K562 (cell line): Measurements from ENCODE around the gene NAA15. TPM values are rescaled to one million over a fixed set of nuclear protein-coding genes. Genes with fewer than 3 reads are reported as not detected.
A peak's percentile ranks its signal among the peaks of the same experiment; 100 is the strongest.

ENCODE experiments used
- CBFA2T2 ChIP-seq: fragments of 450-650 bp; conservative IDR thresholded peaks from 2 replicates; pipeline ENCODE4 v1.6.1; 2017; ENCODE audit warnings: mild to moderate bottlenecking
- FOXJ3 ChIP-seq: sonication (generic); formaldehyde crosslinking; IDR thresholded peaks from 2 replicates; pipeline ENCODE4 v1.4.0; 2020; ENCODE audit warnings: mild to moderate bottlenecking, missing genetic modification reagents
- HMGN3 ChIP-seq: IDR thresholded peaks from 2 replicates; pipeline ENCODE4 v1.6.1; 2011; ENCODE audit warnings: borderline replicate concordance, low read depth, mild to moderate bottlenecking, mixed read lengths, low read length; ENCODE audit not compliant: insufficient read length; ENCODE audit errors: extremely low read depth
- POLR2AphosphoS5 ChIP-seq: IDR thresholded peaks from 2 replicates; pipeline ENCODE4 v1.6.1; 2011; ENCODE audit warnings: mild to moderate bottlenecking, low read depth, low read length, moderate library complexity; ENCODE audit not compliant: control insufficient read depth, insufficient read depth
- RBFOX2 ChIP-seq: fragments of 200-400 bp; formaldehyde crosslinking; IDR thresholded peaks from 2 replicates; pipeline ENCODE4 v1.6.1; 2017; ENCODE audit warnings: low read depth, mild to moderate bottlenecking, low read length, moderate library complexity
- SP1 ChIP-seq: sonication (generic); formaldehyde crosslinking; IDR thresholded peaks from 2 replicates; pipeline ENCODE4 v1.8.1; 2022; ENCODE audit warnings: mild to moderate bottlenecking, missing genetic modification reagents
- SUPT5H ChIP-seq: fragments of 450-650 bp; IDR thresholded peaks from 2 replicates; pipeline ENCODE4 v1.6.1; 2016
- TBP ChIP-seq: optimal IDR thresholded peaks from 2 replicates; pipeline ENCODE3; 2011; ENCODE audit warnings: low read depth, low read length, improper control_type of control experiment
- TGIF2 ChIP-seq: sonication (generic); formaldehyde crosslinking; IDR thresholded peaks from 2 replicates; pipeline ENCODE4 v1.8.1; 2022; ENCODE audit warnings: mild to moderate bottlenecking, missing genetic modification reagents, moderate library complexity
- ZC3H8 ChIP-seq: fragments of 450-650 bp; IDR thresholded peaks from 2 replicates; pipeline ENCODE4 v1.6.1; 2017
- ZKSCAN3 ChIP-seq: fragments of 250-450 bp; sonication (Bioruptor Pico); IDR thresholded peaks from 2 replicates; pipeline ENCODE4 v1.4.0; 2020
- ZNF217 ChIP-seq: sonication (generic); formaldehyde crosslinking; IDR thresholded peaks from 2 replicates; pipeline ENCODE4 v1.8.0; 2022; ENCODE audit warnings: mild to moderate bottlenecking, missing genetic modification reagents
- ZNF263 ChIP-seq: sonication (generic); formaldehyde crosslinking; IDR thresholded peaks from 2 replicates; pipeline ENCODE4 v1.8.0; 2022; ENCODE audit warnings: mild to moderate bottlenecking, missing genetic modification reagents, borderline replicate concordance
- ZNF507 ChIP-seq: conservative IDR thresholded peaks from 2 replicates; pipeline ENCODE4 v1.6.1; 2017; ENCODE audit warnings: missing genetic modification characterization, missing compliant biosample characterization
- polyA plus RNA-seq, 8 experiments: library from polyadenylated mRNA; depleted of rRNA in 4 of 8; stranded (reverse) in 5 of 8; unstranded in 3 of 8; fragments of >200 nt; fragmentation: Nextera tagmentation in 2 of 8; fragmentation: Illumina TruSeq in 1 of 8; extraction: Ambion mirVana in 2 of 8; extraction: Trizol in 1 of 8; gene quantifications; 2 replicates each; pipeline versions ENCODE4 v1.2.1 to v1.2.3, GENCODE V29; 2011 to 2014; ENCODE audit warnings: inconsistent platforms in 1 of 8, missing spikeins in 1 of 8
- total RNA-seq, 7 experiments: library from RNA; depleted of rRNA in 6 of 7; stranded (reverse); fragments of >200 nt in 6 of 7; fragmentation: Illumina TruSeq in 2 of 7; extraction: Trizol in 2 of 7; gene quantifications; 2 replicates each; pipeline versions ENCODE4 v1.2.1 to v1.2.3, GENCODE V29; 2011 to 2021; ENCODE audit warnings: low replicate concordance in 1 of 7
- TF ChIP-seq, protein P1 (sequence below): conservative IDR thresholded peaks from 2 replicates; pipeline ENCODE4 v1.6.1; 2011; ENCODE audit warnings: low read depth, mild to moderate bottlenecking, low read length; ENCODE audit not compliant: control insufficient read depth
- TF ChIP-seq, protein P2 (sequence below), 3 experiments: IDR thresholded peaks in 2 of 3; conservative IDR thresholded peaks in 1 of 3; 2 replicates each; pipeline ENCODE4 v1.5.1; 2011 to 2012; ENCODE audit warnings: low read length in 3 of 3, mild to moderate bottlenecking in 3 of 3, control low read depth in 2 of 3, improper control_type of control experiment in 1 of 3, inconsistent platforms in 1 of 3, low read depth in 1 of 3, mixed read lengths in 1 of 3, moderate library complexity in 1 of 3; ENCODE audit not compliant: insufficient read depth in 2 of 3
- TF ChIP-seq, protein P3 (sequence below): sonication (generic); formaldehyde crosslinking; IDR thresholded peaks from 2 replicates; pipeline ENCODE4 v1.8.1; 2023; ENCODE audit warnings: mild to moderate bottlenecking, missing genetic modification reagents

NAA15 gene
- total and polyA plus RNA-seq, 9 of the 15 experiments (the other 6 are each of a cell fraction or from before 2014, with no cell fraction given) = 37.8 to 117 (median 63.2) TPM

DNA sequence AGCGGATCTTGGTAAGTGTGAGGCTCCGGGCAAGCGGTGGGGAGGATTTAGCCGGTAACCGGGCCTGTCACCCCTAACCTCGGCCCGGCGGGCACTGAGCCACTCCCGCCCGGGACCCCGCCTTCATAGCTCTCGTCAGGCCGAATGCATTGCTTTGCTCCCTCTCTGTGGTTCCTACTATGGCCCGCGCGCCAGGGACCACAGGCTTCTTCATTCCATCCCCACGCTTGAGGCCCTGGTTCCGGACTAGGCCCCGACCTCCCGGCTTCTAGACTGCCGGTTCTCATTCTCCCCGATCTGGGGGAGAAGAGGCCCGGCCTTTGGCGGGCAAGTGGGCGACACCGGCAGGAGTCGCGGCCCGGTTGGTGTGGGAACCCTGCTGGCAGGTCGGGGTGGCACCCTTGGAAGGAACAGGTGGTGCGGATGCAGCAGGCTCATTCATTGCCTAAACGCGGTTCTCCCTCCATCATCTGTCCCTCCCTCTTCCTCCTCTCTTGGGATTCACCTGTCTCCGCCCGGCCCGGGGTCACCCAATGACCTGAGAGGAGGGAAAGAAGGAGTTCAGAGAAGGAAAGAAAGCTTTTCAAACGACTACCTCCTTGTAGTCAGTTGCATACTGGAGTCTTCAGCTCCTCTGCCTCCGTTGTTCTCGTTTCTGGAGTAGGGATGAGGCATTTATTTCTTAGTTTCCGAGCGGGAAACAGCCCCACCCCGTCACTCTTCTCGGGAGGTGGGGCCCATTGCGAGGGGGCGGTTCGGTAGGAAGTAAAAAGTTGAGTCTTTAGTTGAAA, 711 bp downstream of the NAA15 start, which contains the start of gene NDUFC1 (continued):
- TF ChIP-seq TGIF2 (CRISPR knock-in tag) = 0 out of 2 replicates have a peak, but pooled peaks have one; percentile 33
- TF ChIP-seq SUPT5H = peak; percentile 17; the same call in 1 of the 2 replicates
- 0 out of 2 replicates have a peak, but pooled peaks have one; percentile 27 for TF ChIP-seq ZNF217
- 0 out of 2 replicates have a peak, but pooled peaks have one; percentile 20 for TF ChIP-seq POLR2AphosphoS5
- TF ChIP-seq FOXJ3 (CRISPR knock-in tag) = no peak
- TF ChIP-seq, protein P1, sequence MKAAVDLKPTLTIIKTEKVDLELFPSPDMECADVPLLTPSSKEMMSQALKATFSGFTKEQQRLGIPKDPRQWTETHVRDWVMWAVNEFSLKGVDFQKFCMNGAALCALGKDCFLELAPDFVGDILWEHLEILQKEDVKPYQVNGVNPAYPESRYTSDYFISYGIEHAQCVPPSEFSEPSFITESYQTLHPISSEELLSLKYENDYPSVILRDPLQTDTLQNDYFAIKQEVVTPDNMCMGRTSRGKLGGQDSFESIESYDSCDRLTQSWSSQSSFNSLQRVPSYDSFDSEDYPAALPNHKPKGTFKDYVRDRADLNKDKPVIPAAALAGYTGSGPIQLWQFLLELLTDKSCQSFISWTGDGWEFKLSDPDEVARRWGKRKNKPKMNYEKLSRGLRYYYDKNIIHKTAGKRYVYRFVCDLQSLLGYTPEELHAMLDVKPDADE = peak; percentile 53
- no peak for TF ChIP-seq SP1 (CRISPR knock-in tag)
- TF ChIP-seq ZC3H8 = no peak
- TF ChIP-seq RBFOX2 = peak; percentile 73
- TF ChIP-seq HMGN3 = no peak
- peak; percentile 61; the same call in 1 of the 2 replicates for TF ChIP-seq ZNF263 (CRISPR knock-in tag)
- TF ChIP-seq ZNF507 (tag) = no peak
- TF ChIP-seq, protein P2, sequence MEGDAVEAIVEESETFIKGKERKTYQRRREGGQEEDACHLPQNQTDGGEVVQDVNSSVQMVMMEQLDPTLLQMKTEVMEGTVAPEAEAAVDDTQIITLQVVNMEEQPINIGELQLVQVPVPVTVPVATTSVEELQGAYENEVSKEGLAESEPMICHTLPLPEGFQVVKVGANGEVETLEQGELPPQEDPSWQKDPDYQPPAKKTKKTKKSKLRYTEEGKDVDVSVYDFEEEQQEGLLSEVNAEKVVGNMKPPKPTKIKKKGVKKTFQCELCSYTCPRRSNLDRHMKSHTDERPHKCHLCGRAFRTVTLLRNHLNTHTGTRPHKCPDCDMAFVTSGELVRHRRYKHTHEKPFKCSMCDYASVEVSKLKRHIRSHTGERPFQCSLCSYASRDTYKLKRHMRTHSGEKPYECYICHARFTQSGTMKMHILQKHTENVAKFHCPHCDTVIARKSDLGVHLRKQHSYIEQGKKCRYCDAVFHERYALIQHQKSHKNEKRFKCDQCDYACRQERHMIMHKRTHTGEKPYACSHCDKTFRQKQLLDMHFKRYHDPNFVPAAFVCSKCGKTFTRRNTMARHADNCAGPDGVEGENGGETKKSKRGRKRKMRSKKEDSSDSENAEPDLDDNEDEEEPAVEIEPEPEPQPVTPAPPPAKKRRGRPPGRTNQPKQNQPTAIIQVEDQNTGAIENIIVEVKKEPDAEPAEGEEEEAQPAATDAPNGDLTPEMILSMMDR (IDR thresholded peaks at IDR 0.05 in 2 of 3, conservative IDR thresholded peaks at IDR 0.05 in 1 of 3; ENCODE audit: insufficient read depth in 2 of 3, low read depth in 1 of 3, low read length in 3 of 3) = 0 out of 6 replicates have a peak, but pooled peaks of 2 of the 3 experiments have one; percentile 6 to 14
- TF ChIP-seq, protein P3, sequence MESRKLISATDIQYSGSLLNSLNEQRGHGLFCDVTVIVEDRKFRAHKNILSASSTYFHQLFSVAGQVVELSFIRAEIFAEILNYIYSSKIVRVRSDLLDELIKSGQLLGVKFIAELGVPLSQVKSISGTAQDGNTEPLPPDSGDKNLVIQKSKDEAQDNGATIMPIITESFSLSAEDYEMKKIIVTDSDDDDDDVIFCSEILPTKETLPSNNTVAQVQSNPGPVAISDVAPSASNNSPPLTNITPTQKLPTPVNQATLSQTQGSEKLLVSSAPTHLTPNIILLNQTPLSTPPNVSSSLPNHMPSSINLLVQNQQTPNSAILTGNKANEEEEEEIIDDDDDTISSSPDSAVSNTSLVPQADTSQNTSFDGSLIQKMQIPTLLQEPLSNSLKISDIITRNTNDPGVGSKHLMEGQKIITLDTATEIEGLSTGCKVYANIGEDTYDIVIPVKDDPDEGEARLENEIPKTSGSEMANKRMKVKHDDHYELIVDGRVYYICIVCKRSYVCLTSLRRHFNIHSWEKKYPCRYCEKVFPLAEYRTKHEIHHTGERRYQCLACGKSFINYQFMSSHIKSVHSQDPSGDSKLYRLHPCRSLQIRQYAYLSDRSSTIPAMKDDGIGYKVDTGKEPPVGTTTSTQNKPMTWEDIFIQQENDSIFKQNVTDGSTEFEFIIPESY (CRISPR knock-in tag) = no peak
- TF ChIP-seq ZKSCAN3 (CRISPR knock-in tag) = no peak
- TF ChIP-seq CBFA2T2 = no peak
- TF ChIP-seq TBP = peak; percentile 57
